Caco-2 (cell line): ENCODE data around the gene TMEM176B. TPM values are rescaled to one million over a fixed set of nuclear protein-coding genes. Genes with fewer than 3 reads are reported as not detected.

Source experiments
- BruUV-seq: library from RNA; stranded (reverse); fragments of 400-500 nt; replicated peaks from 2 replicates; lab custom pipeline; 2021; lab: Mats Ljungman, UMichigan
- CTCF ChIA-PET: fragments of 300-600 bp; sonication (Branson Sonifier 250); formaldehyde crosslinking; loops from one replicate; lab custom pipeline; 2022; ENCODE audit warnings: antibody characterized with exemption; lab: Charles Lee
- POLR2A ChIA-PET: fragments of 300-600 bp; sonication (Branson Sonifier 250); formaldehyde crosslinking; loops from one replicate; lab custom pipeline; 2022; ENCODE audit warnings: antibody characterized with exemption; lab: Charles Lee
- DNase-seq, 2 experiments: peaks; one replicate each; pipeline versions ENCODE4 v3.0.0 to v3.0.0-alpha.2; 2020 to 2022
- H3K27me3 ChIP-seq: replicated peaks from 2 replicates; pipeline ENCODE4 v1.6.0; 2011; ENCODE audit warnings: low read length; ENCODE audit not compliant: control insufficient read depth, insufficient read depth
- H3K36me3 ChIP-seq: 2 replicates; pipeline ENCODE4 v1.5.1; 2011; ENCODE audit warnings: low read length; ENCODE audit not compliant: control insufficient read depth, insufficient read depth
- H3K4me1 ChIP-seq: fragments of 250-450 bp; sonication (Bioruptor Pico); 2 replicates; pipeline ENCODE4 v1.5.1; 2020; ENCODE audit warnings: mild to moderate bottlenecking
- H3K4me3 ChIP-seq: 2 replicates; pipeline ENCODE4 v1.5.1; 2011; ENCODE audit warnings: low read depth, mild to moderate bottlenecking, control low read depth, low read length
- H3K9me3 ChIP-seq: fragments of 250-450 bp; sonication (Bioruptor Pico); 2 replicates; pipeline ENCODE4 v1.5.1; 2020; ENCODE audit warnings: mild to moderate bottlenecking, moderate library complexity
- H3K27ac Mint-ChIP-seq: one replicate; pipeline ENCODE4 v1.8.0; 2022; ENCODE audit warnings: mixed read lengths; ENCODE audit not compliant: unreplicated experiment
- H3K27me3 Mint-ChIP-seq: one replicate; pipeline ENCODE4 v1.8.0; 2022; ENCODE audit warnings: mixed read lengths; ENCODE audit not compliant: insufficient read depth, unreplicated experiment
- H3K36me3 Mint-ChIP-seq: one replicate; pipeline ENCODE4 v1.8.0; 2022; ENCODE audit warnings: mild to moderate bottlenecking, mixed read lengths; ENCODE audit not compliant: insufficient read depth, unreplicated experiment
- H3K4me1 Mint-ChIP-seq: one replicate; pipeline ENCODE4 v1.8.0; 2022; ENCODE audit warnings: low read depth, mixed read lengths; ENCODE audit not compliant: unreplicated experiment
- H3K4me3 Mint-ChIP-seq: one replicate; pipeline ENCODE4 v1.8.0; 2022; ENCODE audit warnings: mild to moderate bottlenecking, moderate library complexity, mixed read lengths; ENCODE audit not compliant: unreplicated experiment
- H3K9me3 Mint-ChIP-seq: one replicate; pipeline ENCODE4 v1.8.0; 2022; ENCODE audit warnings: mixed read lengths; ENCODE audit not compliant: unreplicated experiment
- CTCF ChIP-seq, 2 experiments: fragments of 200-600 bp in 1 of 2; IDR thresholded peaks; 1 replicate in 1 of 2; 2 replicates in 1 of 2; pipeline versions ENCODE4 v1.5.1 to v1.8.0; 2011 to 2022; ENCODE audit warnings: antibody characterized with exemption in 1 of 2, control low read depth in 1 of 2, inconsistent platforms in 1 of 2, low read depth in 1 of 2, low read length in 1 of 2, mild to moderate bottlenecking in 1 of 2, moderate library complexity in 1 of 2; ENCODE audit not compliant: insufficient read depth in 1 of 2, severe bottlenecking in 1 of 2, unreplicated experiment in 1 of 2
- intact Hi-C: fragments of 100-400 bp; cut with micrococcal nuclease; formaldehyde crosslinking; loops from one replicate; pipeline ENCODE4 v1.10.0; 2022; ENCODE audit not compliant: unreplicated experiment
- total RNA-seq: library from RNA; stranded (reverse); gene quantifications from 2 replicates; pipeline ENCODE4 v1.2.3, GENCODE V29; 2022

The TMEM176B gene
- total RNA-seq, 1 experiment from 2014 or later: 35.8 TPM

GRCh38 chr7:150797661-150798060 lies 2.5 kb downstream of the TMEM176B start:
- no peak overlapping the region for H3K4me3 Mint-ChIP-seq
- H3K27ac Mint-ChIP-seq: no peak overlapping the region
- TF ChIP-seq CTCF (IDR thresholded peaks at IDR 0.05; ENCODE audit: insufficient read depth in 1 of 2, low read depth in 1 of 2, low read length in 1 of 2, severe bottlenecking in 1 of 2, unreplicated experiment in 1 of 2): no peak
- no TSS peak for BruUV-seq
- Histone ChIP-seq H3K9me3 (no peaks in the 10 kb centered on the region), H3K36me3 (no peaks in the 10 kb centered on the region), H3K4me3 (no peak overlapping the region), H3K4me1 (peaks cover 9% of the 10 kb centered on the region; the same call in 1 of the 2 replicates), H3K27me3 (no peaks in the 10 kb centered on the region)
- CTCF ChIA-PET: no interaction called here
- H3K36me3 Mint-ChIP-seq: no peaks in the 10 kb centered on the region
- intact Hi-C loops: no loop called here
- peaks cover 5% of the 10 kb centered on the region for H3K27me3 Mint-ChIP-seq
- POLR2A ChIA-PET: no interaction called here
- no peaks in the 10 kb centered on the region for H3K4me1 Mint-ChIP-seq
- no peaks in the 10 kb centered on the region for H3K9me3 Mint-ChIP-seq
- DNase-seq: no peak

- Mint-ChIP-seq H3K9me3 (no peaks in the 10 kb centered on the region), H3K36me3 (no peaks in the 10 kb centered on the region), H3K27ac (no peak overlapping the region), H3K27me3 (peaks cover 1% of the 10 kb centered on the region), H3K4me3 (no peak overlapping the region), H3K4me1 (no peaks in the 10 kb centered on the region)
- no peaks in the 10 kb centered on the region for H3K27me3 ChIP-seq
- no peaks in the 10 kb centered on the region for H3K9me3 ChIP-seq
- intact Hi-C loops: no loop called here
- H3K4me3 ChIP-seq: no peak overlapping the region
- no peak for DNase-seq
- no TSS peak for BruUV-seq
- POLR2A ChIA-PET: no interaction called here
- H3K36me3 ChIP-seq: no peaks in the 10 kb centered on the region; the same call in 1 of the 2 replicates
- TF ChIP-seq CTCF (IDR thresholded peaks at IDR 0.05; ENCODE audit: insufficient read depth in 1 of 2, low read depth in 1 of 2, low read length in 1 of 2, severe bottlenecking in 1 of 2, unreplicated experiment in 1 of 2): no peak
- CTCF ChIA-PET: no interaction called here
- H3K4me1 ChIP-seq: no peaks in the 10 kb centered on the region
Measured at GRCh38 chr7:150793569-150794238, 6.5 kb downstream of the TMEM176B start.

GRCh38 chr7:150791746-150792452 lies 8.3 kb downstream of the TMEM176B start:
- no peaks in the 10 kb centered on the region for H3K27me3 ChIP-seq
- CTCF ChIA-PET: interaction anchor here (0.6 kb wide), 1 partner anchor 67 kb away, joined by 3 read pairs; no protein-coding TSS in a partner anchor

More at GRCh38 chr7:150791746-150792452, 8.3 kb downstream of the TMEM176B start:
- BruUV-seq: no TSS peak
- POLR2A ChIA-PET: no interaction called here
- Histone ChIP-seq H3K4me3 (no peak overlapping the region), H3K9me3 (no peaks in the 10 kb centered on the region), H3K36me3 (no peaks in the 10 kb centered on the region; the same call in 1 of the 2 replicates), H3K4me1 (no peaks in the 10 kb centered on the region)
- no peaks in the 10 kb centered on the region for H3K36me3 Mint-ChIP-seq
- no peak for TF ChIP-seq CTCF (IDR thresholded peaks at IDR 0.05; ENCODE audit: insufficient read depth in 1 of 2, low read depth in 1 of 2, low read length in 1 of 2, severe bottlenecking in 1 of 2, unreplicated experiment in 1 of 2)
- H3K4me3 Mint-ChIP-seq: no peak overlapping the region
- H3K27ac Mint-ChIP-seq: no peak overlapping the region
- no peak for DNase-seq
- H3K4me1 Mint-ChIP-seq: no peaks in the 10 kb centered on the region
- no peaks in the 10 kb centered on the region for H3K9me3 Mint-ChIP-seq
- H3K27me3 Mint-ChIP-seq: no peaks in the 10 kb centered on the region
- intact Hi-C loops: no loop called here
